GM23338 (cell line): ENCODE data around the gene FAM117B. TPM values are rescaled to one million over a fixed set of nuclear protein-coding genes. Genes with fewer than 3 reads are reported as not detected.

ENCODE experiments used
- ATAC-seq: fragments of 200-7000 bp; cut with Tn5 transposase; 3 replicates; pipeline ENCODE4 v1.9.1; 2020
- DNase-seq: peaks from one replicate; pipeline ENCODE4 v3.0.0-alpha.2; 2015; ENCODE audit warnings: low spot score
- H2AFZ ChIP-seq: fragments of 200-600 bp; sonication (generic); 2 replicates; pipeline ENCODE4 v1.8.0; 2016; ENCODE audit warnings: antibody characterized with exemption, mild to moderate bottlenecking, moderate library complexity
- H3F3A ChIP-seq: fragments of 200-600 bp; sonication (generic); replicated peaks from 2 replicates; pipeline ENCODE4 v1.8.0; 2017; ENCODE audit warnings: antibody characterized with exemption, mixed run types, low read depth
- H3K27ac ChIP-seq: fragments of 200-600 bp; sonication (generic); 2 replicates; pipeline ENCODE4 v1.6.1; 2016; ENCODE audit warnings: low read depth
- H3K27me3 ChIP-seq: fragments of 200-600 bp; sonication (generic); 2 replicates; pipeline ENCODE4 v1.8.0; 2016; ENCODE audit warnings: mild to moderate bottlenecking, mixed run types, moderate library complexity; ENCODE audit not compliant: insufficient read depth
- H3K36me3 ChIP-seq: fragments of 200-600 bp; sonication (generic); 2 replicates; pipeline ENCODE4 v1.8.0; 2016; ENCODE audit warnings: mild to moderate bottlenecking; ENCODE audit not compliant: insufficient read depth
- H3K4me1 ChIP-seq: fragments of 200-600 bp; sonication (generic); 2 replicates; pipeline ENCODE4 v1.8.0; 2016; ENCODE audit warnings: mild to moderate bottlenecking, moderate library complexity; ENCODE audit not compliant: insufficient read depth
- H3K4me2 ChIP-seq: fragments of 200-600 bp; sonication (generic); 2 replicates; pipeline ENCODE4 v1.7.1; 2017; ENCODE audit warnings: mixed run types
- H3K4me3 ChIP-seq: fragments of 200-600 bp; sonication (generic); 2 replicates; pipeline ENCODE4 v1.6.1; 2016; ENCODE audit warnings: mixed run types
- H3K79me2 ChIP-seq: fragments of 200-600 bp; sonication (generic); replicated peaks from 2 replicates; pipeline ENCODE4 v1.8.0; 2017; ENCODE audit warnings: mild to moderate bottlenecking; ENCODE audit not compliant: insufficient read depth
- H3K9me2 ChIP-seq: fragments of 200-600 bp; sonication (generic); 2 replicates; pipeline ENCODE4 v1.8.0; 2017; ENCODE audit not compliant: insufficient read depth
- H4K20me1 ChIP-seq: fragments of 200-600 bp; sonication (generic); replicated peaks from 2 replicates; pipeline ENCODE4 v1.8.0; 2017; ENCODE audit warnings: mild to moderate bottlenecking; ENCODE audit not compliant: insufficient read depth
- H3K27ac Mint-ChIP-seq: 2 replicates; pipeline ENCODE4 v1.8.0; 2020; ENCODE audit warnings: inconsistent platforms, mild to moderate bottlenecking, moderate library complexity, mixed read lengths
- H3K27me3 Mint-ChIP-seq: 3 replicates; pipeline ENCODE4 v1.8.0; 2022; ENCODE audit warnings: low read depth, mild to moderate bottlenecking, moderate library complexity, mixed read lengths, inconsistent platforms; ENCODE audit not compliant: insufficient read depth, poor library complexity
- H3K36me3 Mint-ChIP-seq: 3 replicates; pipeline ENCODE4 v1.8.0; 2021; ENCODE audit warnings: low read depth, mild to moderate bottlenecking, inconsistent platforms, moderate library complexity, mixed read lengths
- H3K4me1 Mint-ChIP-seq: 3 replicates; pipeline ENCODE4 v1.8.0; 2020; ENCODE audit warnings: mild to moderate bottlenecking, inconsistent platforms, mixed read lengths
- H3K4me3 Mint-ChIP-seq: 3 replicates; pipeline ENCODE4 v1.8.0; 2021; ENCODE audit warnings: moderate library complexity, mild to moderate bottlenecking, inconsistent platforms, mixed read lengths
- H3K9me3 Mint-ChIP-seq: 3 replicates; pipeline ENCODE4 v1.8.0; 2020; ENCODE audit warnings: moderate library complexity, mild to moderate bottlenecking, inconsistent platforms, mixed read lengths
- CREB1 ChIP-seq: fragments of 250-450 bp; sonication (Bioruptor Pico); IDR thresholded peaks from 2 replicates; pipeline ENCODE4 v1.5.0; 2020; ENCODE audit warnings: low read depth, mild to moderate bottlenecking, moderate library complexity
- CTCF ChIP-seq, 2 experiments: fragments of 200-600 bp in 1 of 2; sonication (generic) in 1 of 2; conservative IDR thresholded peaks; 2 replicates each; pipeline versions ENCODE4 v1.5.1 to v1.6.1; 2016 to 2017; ENCODE audit warnings: antibody characterized with exemption in 2 of 2, low read depth in 2 of 2, mild to moderate bottlenecking in 2 of 2, moderate library complexity in 1 of 2
- ETS1 ChIP-seq: IDR thresholded peaks from 2 replicates; pipeline ENCODE4 v1.6.1; 2016; ENCODE audit warnings: antibody characterized with exemption
- EZH2 ChIP-seq: fragments of 200-600 bp; sonication (generic); IDR thresholded peaks from one replicate; pipeline ENCODE4 v1.8.0; 2017; ENCODE audit warnings: antibody characterized with exemption, mild to moderate bottlenecking, low read depth; ENCODE audit not compliant: unreplicated experiment
- EZH2phosphoT487 ChIP-seq: fragments of 200-600 bp; sonication (generic); IDR thresholded peaks from one replicate; pipeline ENCODE4 v1.8.1; 2018; ENCODE audit warnings: antibody characterized with exemption; ENCODE audit not compliant: unreplicated experiment
- JUNB ChIP-seq: IDR thresholded peaks from one replicate; pipeline ENCODE4 v1.6.1; 2016; ENCODE audit warnings: antibody characterized with exemption; ENCODE audit not compliant: unreplicated experiment
- NANOG ChIP-seq: IDR thresholded peaks from 2 replicates; pipeline ENCODE4 v1.6.1; 2016; ENCODE audit warnings: antibody characterized with exemption, borderline replicate concordance
- POLR2AphosphoS5 ChIP-seq: IDR thresholded peaks from 2 replicates; pipeline ENCODE4 v1.6.1; 2016; ENCODE audit warnings: antibody characterized with exemption, low read depth
- REST ChIP-seq: IDR thresholded peaks from one replicate; pipeline ENCODE4 v1.6.1; 2018; ENCODE audit warnings: antibody characterized with exemption; ENCODE audit not compliant: unreplicated experiment
- STAT1 ChIP-seq: IDR thresholded peaks from one replicate; pipeline ENCODE4 v1.6.1; 2016; ENCODE audit warnings: antibody characterized with exemption; ENCODE audit not compliant: unreplicated experiment
- ZNF114 ChIP-seq: fragments of 250-450 bp; sonication (Bioruptor Pico); IDR thresholded peaks from 2 replicates; pipeline ENCODE4 v1.5.0; 2020; ENCODE audit warnings: mild to moderate bottlenecking, moderate library complexity
- ZNF331 ChIP-seq: fragments of 250-450 bp; sonication (Bioruptor Pico); IDR thresholded peaks from 2 replicates; pipeline ENCODE4 v1.5.0; 2020; ENCODE audit warnings: low read depth, mild to moderate bottlenecking, moderate library complexity
- ZNF462 ChIP-seq: fragments of 250-450 bp; sonication (Bioruptor Pico); IDR thresholded peaks from 2 replicates; pipeline ENCODE4 v1.5.0; 2020; ENCODE audit warnings: mild to moderate bottlenecking, moderate library complexity
- polyA plus RNA-seq: library from polyadenylated mRNA; unstranded; fragments of >200 nt; fragmentation: Nextera tagmentation; extraction: Ambion mirVana; gene quantifications from 2 replicates; pipeline ENCODE4 v1.2.1, GENCODE V29; 2016
- total RNA-seq: library from RNA; depleted of rRNA; stranded (reverse); fragments of >200 nt; shearing (Covaris generic); gene quantifications from 2 replicates; pipeline ENCODE4 v1.2.3, GENCODE V29; 2014

Gene FAM117B
- total and polyA plus RNA-seq, 2 experiments from 2014 or later = 8.4 to 23.0 TPM

- H3K27ac Mint-ChIP-seq = no peak overlapping the region
- no peaks in the 10 kb centered on the region for H3K79me2 ChIP-seq
- H3F3A ChIP-seq = no peaks in the 10 kb centered on the region
- H3K27me3 ChIP-seq = no peaks in the 10 kb centered on the region
- H3K27ac ChIP-seq = no peak overlapping the region
- H3K36me3 ChIP-seq = peaks cover 5% of the 10 kb centered on the region
- H2AFZ ChIP-seq = no peak overlapping the region
- H3K36me3 Mint-ChIP-seq = peaks cover 19% of the 10 kb centered on the region; the same call in 2 of the 3 replicates
- H3K4me1 ChIP-seq = no peaks in the 10 kb centered on the region
- no peak overlapping the region for H3K4me3 ChIP-seq
- DNase-seq = no peak
- no peaks in the 10 kb centered on the region for H3K4me1 Mint-ChIP-seq
- no peak for TF ChIP-seq ZNF462
- no peak for TF ChIP-seq CREB1 (CRISPR knock-in tag)
- TF ChIP-seq REST = no peak
- no peak for TF ChIP-seq ZNF114
- TF ChIP-seq EZH2 = no peak
- no peak for TF ChIP-seq POLR2AphosphoS5
- no peak for TF ChIP-seq EZH2phosphoT487
- TF ChIP-seq CTCF (conservative IDR thresholded peaks at IDR 0.05; ENCODE audit: low read depth in 2 of 2) = no peak
- TF ChIP-seq STAT1 = no peak
- TF ChIP-seq JUNB = no peak
- TF ChIP-seq NANOG = no peak
- no peak for TF ChIP-seq ETS1
- no peak for TF ChIP-seq ZNF331 (CRISPR knock-in tag)
- no peak for ATAC-seq
- peaks cover 6% of the 10 kb centered on the region; the same call in 1 of the 2 replicates for H4K20me1 ChIP-seq
- no peaks in the 10 kb centered on the region for H3K27me3 Mint-ChIP-seq
- no peak overlapping the region for H3K4me3 Mint-ChIP-seq
- H3K4me2 ChIP-seq = no peak overlapping the region
- H3K9me3 Mint-ChIP-seq = peaks cover 12% of the 10 kb centered on the region; the same call in 2 of the 3 replicates
- H3K9me2 ChIP-seq = no peaks in the 10 kb centered on the region
Measured at GRCh38 chr2:202752071-202752470, 117.3 kb downstream of the FAM117B start.
